HPDE6-E6E7 (cell line): ENCODE measurements around the gene CTNNA3.

Experiments
- DNase-seq: peaks from one replicate; pipeline ENCODE4 v3.0.0; 2011; ENCODE audit warnings: missing footprints; ENCODE audit errors: extremely low spot score

The CTNNA3 gene

GRCh38 chr10:66813122-66813521, 882.9 kb downstream of the CTNNA3 start:
- no peak for DNase-seq

DNA sequence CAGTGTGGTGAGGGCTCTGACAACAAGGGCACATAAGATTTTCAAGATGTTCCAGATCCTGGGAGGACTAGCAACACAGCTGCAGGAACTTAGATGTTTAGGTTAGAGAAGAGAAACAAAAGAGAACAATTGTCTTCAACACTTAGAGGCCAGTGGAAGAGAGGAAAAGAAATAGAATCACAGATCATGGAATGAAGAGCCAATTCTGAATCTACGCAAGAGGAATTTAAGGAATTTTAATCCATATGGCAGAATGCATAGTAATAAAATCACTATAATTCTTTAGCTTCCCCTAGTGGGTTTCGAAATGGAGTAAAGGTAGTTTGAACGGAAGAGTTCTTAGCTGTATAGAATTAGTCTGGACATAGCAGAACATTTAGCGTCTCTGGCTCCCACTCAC, 884.8 kb downstream of the CTNNA3 start:
- no peak for DNase-seq

DNA sequence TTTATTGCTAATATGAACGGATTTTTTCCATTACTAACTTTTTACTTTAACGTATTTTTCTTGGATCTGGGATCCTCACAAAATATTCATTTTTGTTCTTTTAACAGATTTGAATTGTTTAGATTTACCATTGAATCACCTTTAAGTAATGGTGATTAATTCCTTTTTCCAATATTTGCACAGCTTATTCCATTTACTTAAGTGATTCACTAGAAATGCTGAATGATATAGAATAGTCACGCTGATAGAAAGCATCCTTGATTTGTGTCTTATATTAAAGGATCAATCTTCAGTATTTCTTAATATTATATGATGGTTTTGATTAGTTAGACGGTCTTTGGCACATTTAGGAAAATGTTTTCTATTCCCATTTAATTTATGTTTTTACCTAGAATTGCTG, 886.6 kb downstream of the CTNNA3 start:
- no peak for DNase-seq

- DNase-seq, result no peak
Measured at GRCh38 chr10:66805612-66806011, 890.4 kb downstream of the CTNNA3 start.

DNA sequence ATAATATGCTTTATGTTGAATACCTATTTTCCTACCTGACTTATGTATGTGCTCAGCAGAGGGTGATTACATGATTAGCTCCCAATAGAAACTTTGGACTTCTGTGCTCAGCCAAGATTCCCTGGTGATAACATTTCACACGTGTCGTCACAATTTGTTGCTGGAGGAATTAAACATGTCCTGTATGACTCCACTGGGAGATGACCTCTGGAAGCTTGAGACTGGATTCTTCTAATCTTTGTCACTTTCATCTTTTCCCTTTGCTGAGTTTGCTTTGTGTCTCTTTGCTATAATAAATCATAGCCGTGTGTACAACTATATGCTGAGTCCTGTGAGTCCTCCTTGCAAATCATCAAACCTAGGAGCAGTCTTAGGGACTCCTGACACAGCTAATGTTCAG, 891.0 kb downstream of the CTNNA3 start:
- no peak for DNase-seq

DNA sequence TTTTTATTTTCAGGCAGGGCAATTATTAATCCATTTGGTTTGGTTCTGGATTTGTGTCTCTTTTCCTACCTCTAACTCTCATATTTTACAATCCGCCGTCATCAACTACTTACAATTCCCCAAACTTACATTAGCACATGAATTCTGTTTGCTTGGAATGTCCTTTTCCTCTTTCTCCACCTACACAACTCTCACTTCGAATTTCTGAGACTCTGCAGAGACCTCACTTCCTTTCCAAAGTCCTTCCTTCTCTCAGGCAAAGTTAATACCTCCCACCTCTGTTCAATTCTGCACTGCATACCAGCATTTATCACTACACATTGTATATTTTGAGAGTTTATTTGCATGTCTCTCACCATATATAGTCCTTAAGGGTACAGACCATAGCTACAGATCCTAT, 892.8 kb downstream of the CTNNA3 start:
- DNase-seq, result no peak

DNA sequence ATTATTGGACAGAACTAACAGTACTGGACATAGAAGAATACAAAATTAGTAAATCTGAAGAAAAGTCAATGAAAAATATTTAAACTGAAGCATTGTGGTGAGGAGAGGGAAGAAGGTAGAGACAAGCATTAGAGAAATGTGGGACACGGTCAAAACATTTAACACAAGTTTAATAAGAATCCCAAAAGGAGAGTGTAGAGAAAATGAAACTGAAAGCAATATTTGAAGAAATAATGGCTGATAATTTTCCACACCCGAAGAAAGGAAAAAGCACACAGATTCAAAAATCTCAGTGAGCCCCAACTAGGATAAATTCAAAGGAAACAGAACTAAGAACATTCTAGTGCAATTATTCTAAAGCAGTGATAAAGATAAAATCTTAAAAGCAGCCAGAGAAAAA, 896.5 kb downstream of the CTNNA3 start:
- DNase-seq, result no peak

- DNase-seq, result no peak
Measured at GRCh38 chr10:66795866-66796265, 900.1 kb downstream of the CTNNA3 start.

DNA sequence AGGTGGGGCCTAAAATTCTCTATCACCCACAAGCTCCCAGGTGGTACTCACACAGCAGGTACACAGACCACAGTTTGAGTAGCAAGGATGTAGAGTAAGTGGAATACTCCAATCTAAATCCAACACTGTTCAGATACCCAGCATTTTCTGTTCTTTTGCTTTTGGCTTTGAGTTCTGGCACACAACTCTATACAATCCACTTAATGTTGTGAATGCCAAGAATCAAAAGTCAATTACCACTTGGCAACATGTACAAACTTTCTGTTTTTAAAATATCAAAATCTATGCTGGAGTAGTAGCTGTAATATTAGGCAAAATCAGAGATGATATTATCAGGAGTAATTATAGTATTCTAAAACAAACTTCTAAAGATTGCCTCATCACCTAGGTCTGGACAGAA, 903.6 kb downstream of the CTNNA3 start:
- DNase-seq, result no peak

DNA sequence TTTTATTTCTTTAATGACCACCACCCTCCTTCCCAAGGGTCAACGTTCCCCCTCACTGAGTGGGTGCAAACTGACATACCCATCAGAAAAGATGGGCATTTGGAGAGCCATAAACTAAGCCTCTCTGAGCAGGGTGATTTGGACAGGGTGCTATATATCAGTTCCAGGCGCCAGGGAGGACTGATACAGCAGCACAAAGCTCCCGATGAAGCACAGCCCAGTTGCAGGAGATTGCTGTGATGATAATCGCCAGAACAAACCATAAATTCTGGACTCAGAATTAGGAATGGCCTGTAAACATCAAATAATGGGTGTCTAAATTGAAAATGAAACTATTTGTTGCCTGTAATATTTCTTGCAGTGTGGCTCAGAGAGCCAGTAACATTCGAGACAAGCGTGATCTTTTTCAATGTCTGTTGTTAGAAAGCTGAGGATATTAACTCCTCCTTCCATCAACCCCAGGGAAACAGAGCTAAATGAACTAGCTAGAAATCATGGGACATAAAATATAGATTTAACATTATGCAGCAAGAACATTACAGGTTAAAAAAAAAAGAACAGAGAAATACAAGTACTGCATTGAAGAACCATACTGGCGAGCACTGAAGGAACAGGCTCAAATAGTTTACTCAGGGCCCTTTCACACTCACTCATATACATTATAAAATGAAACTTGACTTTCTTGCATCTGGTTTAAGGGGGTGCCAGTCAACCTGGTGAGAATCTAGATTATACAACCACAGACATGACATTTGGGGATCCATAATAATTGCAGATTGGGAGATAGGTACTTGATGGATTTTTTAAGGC, 907.6 kb downstream of the CTNNA3 start:
- DNase-seq, result no peak

- DNase-seq, result no peak
Measured at GRCh38 chr10:66786709-66787108, 909.3 kb downstream of the CTNNA3 start.

DNA sequence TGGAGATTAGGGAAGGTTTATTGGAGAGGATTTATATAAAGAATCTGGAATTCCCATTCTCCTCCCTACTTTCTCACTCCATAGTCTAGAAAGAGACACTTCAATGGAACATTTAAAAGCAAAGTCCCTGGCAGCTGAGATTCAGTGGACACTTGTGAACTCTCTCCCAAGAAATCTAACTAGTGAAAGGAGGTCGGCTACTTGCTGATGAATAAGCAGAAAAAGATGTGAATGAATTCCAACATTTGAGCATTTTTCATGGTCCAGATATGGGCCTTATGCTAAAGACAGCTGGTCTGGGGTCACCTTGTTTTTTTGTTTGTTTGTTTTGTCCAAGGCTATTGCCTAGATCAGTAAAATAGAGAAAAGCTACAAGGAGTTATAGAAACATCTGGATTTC, 911.2 kb downstream of the CTNNA3 start:
- no peak for DNase-seq

- DNase-seq, result no peak
Measured at GRCh38 chr10:66783316-66783715, 912.7 kb downstream of the CTNNA3 start.

GRCh38 chr10:66782776-66783175, 913.2 kb downstream of the CTNNA3 start:
- DNase-seq, result no peak

DNA sequence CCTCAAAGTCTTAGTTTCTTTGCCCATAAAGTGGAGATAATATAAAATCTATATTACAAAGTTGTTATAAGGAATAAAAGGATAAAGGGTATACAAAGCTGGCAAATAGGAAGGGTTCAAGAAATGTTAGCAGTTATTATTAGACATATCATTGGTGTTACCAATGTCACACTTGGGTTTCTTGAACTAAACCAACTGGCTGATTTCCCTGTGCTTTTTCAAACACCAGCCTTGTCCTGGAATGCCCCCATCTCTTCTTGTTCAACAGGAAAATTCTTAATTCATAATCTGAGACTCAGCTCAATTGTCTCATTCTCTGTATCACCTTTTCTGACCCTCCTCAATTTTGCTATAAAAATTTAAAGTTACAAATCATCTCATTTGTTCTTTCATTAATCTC, 913.9 kb downstream of the CTNNA3 start:
- DNase-seq, result no peak

DNA sequence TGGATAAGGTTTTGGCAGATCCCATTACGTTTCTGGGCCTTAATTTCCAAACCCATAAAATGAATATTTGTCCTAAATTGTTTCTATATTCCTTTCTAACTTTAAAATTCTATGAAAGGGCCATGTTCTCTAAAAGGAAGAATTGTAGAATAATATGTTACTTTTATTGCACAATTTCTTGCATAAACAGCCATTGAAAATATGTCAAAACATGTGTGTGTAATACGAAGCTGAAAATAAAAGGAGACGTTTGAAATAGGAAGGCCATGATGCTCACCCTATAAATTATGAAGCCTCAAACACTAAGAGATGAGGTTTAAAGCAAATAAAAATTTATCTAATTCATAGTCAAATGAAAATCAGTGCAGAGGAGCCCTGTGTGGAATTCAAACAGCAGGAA, 915.2 kb downstream of the CTNNA3 start:
- DNase-seq, result no peak

DNA sequence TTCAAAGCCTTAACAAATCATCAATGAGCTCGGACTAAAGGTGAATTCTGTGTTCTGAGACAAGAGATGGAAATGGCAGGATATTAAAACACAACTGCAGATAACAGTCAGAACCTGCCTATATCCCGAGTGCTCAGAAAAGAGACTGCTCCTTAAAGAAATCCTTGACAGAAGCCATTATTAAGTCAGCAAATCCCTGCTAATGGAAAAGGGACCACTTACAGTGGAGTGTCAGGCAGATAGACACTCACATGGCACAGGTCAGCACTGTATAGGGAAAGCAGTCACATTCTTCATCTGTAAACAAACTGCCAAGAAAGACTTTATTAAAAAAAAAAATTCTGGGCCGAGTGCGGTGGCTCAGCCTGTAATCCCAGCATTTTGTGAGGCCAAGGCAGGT, 917.6 kb downstream of the CTNNA3 start:
- no peak for DNase-seq

- no peak for DNase-seq
Measured at GRCh38 chr10:66777665-66778064, 918.3 kb downstream of the CTNNA3 start.

DNA sequence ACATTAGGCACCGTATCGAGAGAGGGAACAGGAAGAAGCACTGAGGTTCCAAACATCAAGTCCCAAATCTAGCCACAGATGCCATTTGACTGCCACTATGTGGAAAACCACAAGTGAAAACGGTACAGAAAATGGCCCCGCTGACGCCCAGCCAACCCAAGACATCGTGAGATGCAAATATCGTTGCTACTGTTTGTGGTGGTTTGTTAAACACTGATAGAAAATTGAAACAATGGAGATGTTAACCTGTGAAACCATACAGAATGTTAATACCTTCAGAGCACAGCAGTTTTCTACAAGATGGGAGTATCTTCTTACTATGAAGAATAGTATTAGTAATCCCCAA, 922.5 kb downstream of the CTNNA3 start:
- DNase-seq, result no peak

GRCh38 chr10:66772548-66773471, 923.2 kb downstream of the CTNNA3 start:
- DNase-seq, result no peak

- DNase-seq, result no peak
Measured at GRCh38 chr10:66767707-66768106, 928.3 kb downstream of the CTNNA3 start.

GRCh38 chr10:66762218-66762729, 933.7 kb downstream of the CTNNA3 start:
- DNase-seq, result no peak

GRCh38 chr10:66760941-66761340, 935.1 kb downstream of the CTNNA3 start:
- DNase-seq, result no peak
